ENCODE data around the gene KRT10. TPM values are rescaled to one million over a fixed set of nuclear protein-coding genes. Genes with fewer than 3 reads are reported as not detected.
A peak's percentile ranks its signal among the peaks of the same experiment; 100 is the strongest.

The KRT10 gene
- total RNA-seq, 1 donor from 2014 or later, result 52.9 TPM

DNA sequence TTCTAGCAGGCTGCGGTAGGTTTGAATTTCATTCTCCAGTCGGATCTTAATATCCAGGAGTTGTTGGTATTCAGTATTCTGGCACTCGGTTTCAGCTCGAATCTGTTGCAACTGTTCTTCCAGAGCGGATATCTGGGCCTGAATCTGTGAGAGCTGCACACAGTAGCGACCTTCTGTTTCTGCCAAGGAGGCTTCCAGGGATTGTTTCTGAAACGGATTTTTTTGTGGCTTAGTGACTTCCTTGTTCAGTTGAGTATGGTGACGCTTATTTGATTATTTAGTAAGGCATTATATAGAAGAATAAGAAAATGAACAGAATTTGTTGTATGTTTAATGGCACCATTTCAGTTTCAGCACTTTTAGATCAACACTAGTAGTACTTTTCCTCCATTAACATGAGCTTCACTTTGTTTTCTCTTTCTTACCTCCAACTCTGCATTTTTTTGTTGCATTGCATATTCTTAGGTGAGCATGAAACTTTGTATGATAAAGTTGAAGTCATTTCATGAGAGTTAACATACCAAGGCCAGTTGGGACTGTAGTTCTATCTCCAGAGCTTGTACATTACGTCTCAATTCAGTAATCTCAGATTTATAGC, 2.8 kb downstream of the KRT10 start:
- TF ChIP-seq, protein P1, sequence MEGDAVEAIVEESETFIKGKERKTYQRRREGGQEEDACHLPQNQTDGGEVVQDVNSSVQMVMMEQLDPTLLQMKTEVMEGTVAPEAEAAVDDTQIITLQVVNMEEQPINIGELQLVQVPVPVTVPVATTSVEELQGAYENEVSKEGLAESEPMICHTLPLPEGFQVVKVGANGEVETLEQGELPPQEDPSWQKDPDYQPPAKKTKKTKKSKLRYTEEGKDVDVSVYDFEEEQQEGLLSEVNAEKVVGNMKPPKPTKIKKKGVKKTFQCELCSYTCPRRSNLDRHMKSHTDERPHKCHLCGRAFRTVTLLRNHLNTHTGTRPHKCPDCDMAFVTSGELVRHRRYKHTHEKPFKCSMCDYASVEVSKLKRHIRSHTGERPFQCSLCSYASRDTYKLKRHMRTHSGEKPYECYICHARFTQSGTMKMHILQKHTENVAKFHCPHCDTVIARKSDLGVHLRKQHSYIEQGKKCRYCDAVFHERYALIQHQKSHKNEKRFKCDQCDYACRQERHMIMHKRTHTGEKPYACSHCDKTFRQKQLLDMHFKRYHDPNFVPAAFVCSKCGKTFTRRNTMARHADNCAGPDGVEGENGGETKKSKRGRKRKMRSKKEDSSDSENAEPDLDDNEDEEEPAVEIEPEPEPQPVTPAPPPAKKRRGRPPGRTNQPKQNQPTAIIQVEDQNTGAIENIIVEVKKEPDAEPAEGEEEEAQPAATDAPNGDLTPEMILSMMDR (IDR thresholded peaks at IDR 0.05), result no peak
- peaks cover 31% of the 10 kb centered on the region for H3K4me1 Mint-ChIP-seq (ENCODE audit: low read depth)
- H3K36me3 Mint-ChIP-seq (ENCODE audit: low read depth), result peaks cover 8% of the 10 kb centered on the region
- H3K27ac Mint-ChIP-seq (ENCODE audit: unreplicated experiment), result no peak overlapping the region
- H3K9me3 Mint-ChIP-seq (ENCODE audit: low read depth), result no peaks in the 10 kb centered on the region
- no peak for DNase-seq (ENCODE audit: low spot score)
- H3K27me3 Mint-ChIP-seq (ENCODE audit: low read depth), result no peaks in the 10 kb centered on the region
- peak overlapping the region; percentile 75 for H3K4me3 Mint-ChIP-seq (ENCODE audit: unreplicated experiment)

- Mint-ChIP-seq H3K4me1 (ENCODE audit: low read depth) (peaks cover 32% of the 10 kb centered on the region), H3K4me3 (ENCODE audit: unreplicated experiment) (peak overlapping the region; percentile 77), H3K27me3 (ENCODE audit: low read depth) (no peaks in the 10 kb centered on the region), H3K36me3 (ENCODE audit: low read depth) (peaks cover 8% of the 10 kb centered on the region), H3K27ac (ENCODE audit: unreplicated experiment) (peak overlapping the region; percentile 90), H3K9me3 (ENCODE audit: low read depth) (no peaks in the 10 kb centered on the region)
- peak; percentile 88 for DNase-seq (ENCODE audit: low spot score)
- TF ChIP-seq, protein P1 (IDR thresholded peaks at IDR 0.05), result no peak
Measured at GRCh38 chr17:40818733-40819527, 3.5 kb downstream of the KRT10 start.

- TF ChIP-seq, protein P1 (IDR thresholded peaks at IDR 0.05), result peak; percentile 14
- peak overlapping the region; percentile 77 for H3K4me3 Mint-ChIP-seq (ENCODE audit: unreplicated experiment)
- H3K9me3 Mint-ChIP-seq (ENCODE audit: low read depth), result no peaks in the 10 kb centered on the region
- no peak for DNase-seq (ENCODE audit: low spot score)
- H3K27ac Mint-ChIP-seq (ENCODE audit: unreplicated experiment), result peak overlapping the region; percentile 90
- H3K36me3 Mint-ChIP-seq (ENCODE audit: low read depth), result peaks cover 8% of the 10 kb centered on the region
- H3K27me3 Mint-ChIP-seq (ENCODE audit: low read depth), result no peaks in the 10 kb centered on the region
- peaks cover 36% of the 10 kb centered on the region for H3K4me1 Mint-ChIP-seq (ENCODE audit: low read depth)
Measured at GRCh38 chr17:40818343-40818732, 4.1 kb downstream of the KRT10 start.

GRCh38 chr17:40817103-40817682, 5.2 kb downstream of the KRT10 start:
- H3K27ac Mint-ChIP-seq (ENCODE audit: unreplicated experiment), result no peak overlapping the region
- H3K4me1 Mint-ChIP-seq (ENCODE audit: low read depth), result peaks cover 36% of the 10 kb centered on the region
- H3K4me3 Mint-ChIP-seq (ENCODE audit: unreplicated experiment), result peak overlapping the region; percentile 51
- H3K27me3 Mint-ChIP-seq (ENCODE audit: low read depth), result no peaks in the 10 kb centered on the region
- peaks cover 8% of the 10 kb centered on the region for H3K36me3 Mint-ChIP-seq (ENCODE audit: low read depth)
- no peaks in the 10 kb centered on the region for H3K9me3 Mint-ChIP-seq (ENCODE audit: low read depth)
- TF ChIP-seq, protein P1 (IDR thresholded peaks at IDR 0.05), result no peak
- no peak for DNase-seq (ENCODE audit: low spot score)

GRCh38 chr17:40816569-40816968, 5.8 kb downstream of the KRT10 start:
- Mint-ChIP-seq H3K27me3 (ENCODE audit: low read depth) (no peaks in the 10 kb centered on the region), H3K9me3 (ENCODE audit: low read depth) (no peaks in the 10 kb centered on the region), H3K36me3 (ENCODE audit: low read depth) (peaks cover 8% of the 10 kb centered on the region), H3K27ac (ENCODE audit: unreplicated experiment) (no peak overlapping the region), H3K4me3 (ENCODE audit: unreplicated experiment) (no peak overlapping the region), H3K4me1 (ENCODE audit: low read depth) (peaks cover 36% of the 10 kb centered on the region)
- TF ChIP-seq, protein P1 (IDR thresholded peaks at IDR 0.05), result no peak
- DNase-seq (ENCODE audit: low spot score), result no peak
